WERI-Rb-1 (cell line): Measurements from ENCODE around the gene SERTAD4.

Source experiments
- DNase-seq: peaks from one replicate; pipeline ENCODE4 v3.0.0-alpha.2; 2020
- H3K27ac ChIP-seq: fragments of 250-450 bp; sonication (Bioruptor Pico); 2 replicates; pipeline ENCODE4 v1.5.1; 2020; ENCODE audit warnings: mild to moderate bottlenecking, moderate library complexity
- H3K27me3 ChIP-seq: fragments of 250-450 bp; sonication (Bioruptor Pico); 2 replicates; pipeline ENCODE4 v1.5.1; 2021; ENCODE audit warnings: mild to moderate bottlenecking, low read depth, moderate library complexity; ENCODE audit not compliant: insufficient read depth, severe bottlenecking
- H3K36me3 ChIP-seq: fragments of 250-450 bp; sonication (Bioruptor Pico); 2 replicates; pipeline ENCODE4 v1.5.1; 2020; ENCODE audit warnings: mild to moderate bottlenecking, moderate library complexity
- H3K4me3 ChIP-seq: 2 replicates; pipeline ENCODE4 v1.5.1; 2011; ENCODE audit warnings: low read depth, mild to moderate bottlenecking, control low read depth, low read length
- H3K9me3 ChIP-seq: fragments of 250-450 bp; sonication (Bioruptor Pico); 2 replicates; pipeline ENCODE4 v1.5.1; 2021; ENCODE audit warnings: mild to moderate bottlenecking, moderate library complexity; ENCODE audit not compliant: severe bottlenecking
- CTCF ChIP-seq: IDR thresholded peaks from 2 replicates; pipeline ENCODE4 v1.5.1; 2011; ENCODE audit warnings: low read depth, mild to moderate bottlenecking, control low read depth, inconsistent platforms, low read length

The SERTAD4 gene

GRCh38 chr1:210280221-210280620, 47.6 kb downstream of the SERTAD4 start:
- no peak for TF ChIP-seq CTCF
- Histone ChIP-seq H3K4me3 (no peak overlapping the region), H3K9me3 (peaks cover 24% of the 10 kb centered on the region), H3K27me3 (no peaks in the 10 kb centered on the region), H3K36me3 (no peaks in the 10 kb centered on the region), H3K27ac (no peak overlapping the region)
- DNase-seq: no peak

GRCh38 chr1:210288116-210288515, 55.5 kb downstream of the SERTAD4 start:
- DNase-seq: no peak

GRCh38 chr1:210289248-210289647, 56.7 kb downstream of the SERTAD4 start:
- Histone ChIP-seq H3K36me3 (no peaks in the 10 kb centered on the region), H3K9me3 (no peaks in the 10 kb centered on the region), H3K27ac (no peak overlapping the region), H3K4me3 (no peak overlapping the region), H3K27me3 (no peaks in the 10 kb centered on the region)
- no peak for TF ChIP-seq CTCF
- DNase-seq: no peak

More at GRCh38 chr1:210288116-210288515, 55.5 kb downstream of the SERTAD4 start:
- no peak for TF ChIP-seq CTCF
- Histone ChIP-seq H3K27me3 (no peaks in the 10 kb centered on the region), H3K4me3 (no peak overlapping the region), H3K27ac (no peak overlapping the region), H3K36me3 (no peaks in the 10 kb centered on the region), H3K9me3 (no peaks in the 10 kb centered on the region)

GRCh38 chr1:210291081-210291764, 58.6 kb downstream of the SERTAD4 start:
- TF ChIP-seq CTCF: no peak
- Histone ChIP-seq H3K4me3 (no peak overlapping the region), H3K27ac (no peak overlapping the region), H3K36me3 (no peaks in the 10 kb centered on the region), H3K9me3 (no peaks in the 10 kb centered on the region), H3K27me3 (no peaks in the 10 kb centered on the region)
- no peak for DNase-seq

- Histone ChIP-seq H3K9me3 (no peaks in the 10 kb centered on the region), H3K36me3 (no peaks in the 10 kb centered on the region), H3K4me3 (peak overlapping the region; percentile 50), H3K27me3 (no peaks in the 10 kb centered on the region), H3K27ac (peak overlapping the region; percentile 90)
- DNase-seq: no peak
- no peak for TF ChIP-seq CTCF
Observed at GRCh38 chr1:210291786-210292230, 59.2 kb downstream of the SERTAD4 start.
